ENCODE data around the gene PEAK3.

Gene PEAK3

GRCh38 chr19:2251106-2252054 is 30.6 kb downstream of the PEAK3 start:
- DNase-seq (ENCODE audit: low read depth in 1 of 2, low spot score in 1 of 2) = no peak

GRCh38 chr19:2250766-2251105 is 31.2 kb downstream of the PEAK3 start:
- no peak for DNase-seq (ENCODE audit: low read depth in 1 of 2, low spot score in 1 of 2)

- DNase-seq (ENCODE audit: low read depth in 1 of 2, low spot score in 1 of 2) = no peak
Observed at GRCh38 chr19:2249880-2250765, 31.9 kb downstream of the PEAK3 start.

GRCh38 chr19:2249010-2249866 is 32.7 kb downstream of the PEAK3 start, which contains the start of gene AMH:
Gene AMH (plus strand): TSS chr19:2249323. CDS start chr19:2249333, 10 bp downstream.
- DNase-seq (ENCODE audit: low read depth in 1 of 2, low spot score in 1 of 2) = no peak

- DNase-seq (ENCODE audit: low read depth in 1 of 2, low spot score in 1 of 2) = no peak
Observed at GRCh38 chr19:2248136-2249009, 33.6 kb downstream of the PEAK3 start.

GRCh38 chr19:2247433-2248101 is 34.4 kb downstream of the PEAK3 start:
- DNase-seq (ENCODE audit: low read depth in 1 of 2, low spot score in 1 of 2) = no peak

- no peak for DNase-seq (ENCODE audit: low read depth in 1 of 2, low spot score in 1 of 2)
Observed at GRCh38 chr19:2246801-2247361, 35.1 kb downstream of the PEAK3 start.

GRCh38 chr19:2246014-2246620 is 35.9 kb downstream of the PEAK3 start:
- DNase-seq (ENCODE audit: low read depth in 1 of 2, low spot score in 1 of 2) = no peak

GRCh38 chr19:2245273-2245672 is 36.7 kb downstream of the PEAK3 start:
- no peak for DNase-seq (ENCODE audit: low read depth in 1 of 2, low spot score in 1 of 2)

- DNase-seq (ENCODE audit: low read depth in 1 of 2, low spot score in 1 of 2) = no peak
Observed at GRCh38 chr19:2244486-2244885, 37.5 kb downstream of the PEAK3 start.

GRCh38 chr19:2244125-2244411 is 37.9 kb downstream of the PEAK3 start:
- no peak for DNase-seq (ENCODE audit: low read depth in 1 of 2, low spot score in 1 of 2)

GRCh38 chr19:2243274-2244124 is 38.5 kb downstream of the PEAK3 start:
- no peak for DNase-seq (ENCODE audit: low read depth in 1 of 2, low spot score in 1 of 2)

GRCh38 chr19:2242816-2243215 is 39.2 kb downstream of the PEAK3 start:
- DNase-seq (ENCODE audit: low read depth in 1 of 2, low spot score in 1 of 2) = no peak

GRCh38 chr19:2242092-2242537 is 39.9 kb downstream of the PEAK3 start:
- DNase-seq (ENCODE audit: low read depth in 1 of 2, low spot score in 1 of 2) = no peak

GRCh38 chr19:2240881-2241760 is 40.9 kb downstream of the PEAK3 start:
- no peak for DNase-seq (ENCODE audit: low read depth in 1 of 2, low spot score in 1 of 2)

GRCh38 chr19:2239771-2240770 is 41.9 kb downstream of the PEAK3 start:
- DNase-seq (ENCODE audit: low read depth in 1 of 2, low spot score in 1 of 2) = no peak
